GM19452 (cell line): ENCODE results near the gene COX6A2.
"Not testable (repeated sequence)": the region's sequence is repeated elsewhere in the genome, so short reads cannot be mapped to it uniquely, and the experiment has no call there.

Source experiments
- ATAC-seq: cut with Tn5 transposase; IDR thresholded peaks from one replicate; pipeline ENCODE4 v1.9.1; 2021; ENCODE audit not compliant: unreplicated experiment

Gene COX6A2

DNA sequence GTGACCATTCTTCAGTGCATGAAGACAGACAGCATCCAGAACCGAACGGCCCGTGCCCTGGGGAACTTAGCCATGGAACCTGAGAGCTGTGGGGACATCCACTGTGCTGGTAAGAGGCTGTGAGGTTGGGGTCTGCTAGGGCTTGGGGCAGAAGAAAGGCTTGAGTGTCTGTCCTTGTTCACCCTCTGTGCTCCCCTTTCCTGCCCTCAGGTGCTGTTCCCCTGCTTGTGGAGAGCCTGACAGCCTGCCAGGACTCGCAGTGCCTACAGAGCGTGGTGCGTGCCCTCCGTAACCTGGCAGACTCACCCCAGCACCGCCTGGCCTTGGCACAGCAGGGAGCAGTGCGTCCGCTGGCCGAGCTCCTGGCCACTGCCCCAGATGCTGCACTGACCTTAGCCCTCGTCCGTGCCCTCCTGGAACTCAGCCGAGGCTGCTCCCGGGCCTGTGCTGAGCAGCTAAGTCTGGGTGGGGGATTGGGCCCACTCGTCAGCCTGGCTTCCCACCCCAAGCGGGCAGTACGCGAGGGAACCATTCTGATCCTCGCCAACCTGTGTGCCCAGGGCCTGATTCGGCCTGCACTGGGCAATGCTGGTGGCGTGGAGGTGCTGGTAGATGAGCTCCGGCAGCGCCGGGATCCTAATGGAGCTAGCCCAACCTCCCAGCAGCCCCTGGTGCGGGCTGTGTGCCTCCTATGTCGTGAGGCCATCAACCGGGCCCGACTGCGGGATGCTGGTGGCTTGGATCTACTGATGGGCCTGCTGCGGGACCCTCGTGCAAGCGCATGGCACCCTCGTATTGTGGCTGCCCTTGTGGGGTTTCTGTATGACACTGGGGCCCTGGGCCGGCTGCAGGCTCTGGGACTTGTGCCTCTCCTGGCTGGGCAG is 34.0 kb upstream of the COX6A2 start:
- no peak for ATAC-seq

DNA sequence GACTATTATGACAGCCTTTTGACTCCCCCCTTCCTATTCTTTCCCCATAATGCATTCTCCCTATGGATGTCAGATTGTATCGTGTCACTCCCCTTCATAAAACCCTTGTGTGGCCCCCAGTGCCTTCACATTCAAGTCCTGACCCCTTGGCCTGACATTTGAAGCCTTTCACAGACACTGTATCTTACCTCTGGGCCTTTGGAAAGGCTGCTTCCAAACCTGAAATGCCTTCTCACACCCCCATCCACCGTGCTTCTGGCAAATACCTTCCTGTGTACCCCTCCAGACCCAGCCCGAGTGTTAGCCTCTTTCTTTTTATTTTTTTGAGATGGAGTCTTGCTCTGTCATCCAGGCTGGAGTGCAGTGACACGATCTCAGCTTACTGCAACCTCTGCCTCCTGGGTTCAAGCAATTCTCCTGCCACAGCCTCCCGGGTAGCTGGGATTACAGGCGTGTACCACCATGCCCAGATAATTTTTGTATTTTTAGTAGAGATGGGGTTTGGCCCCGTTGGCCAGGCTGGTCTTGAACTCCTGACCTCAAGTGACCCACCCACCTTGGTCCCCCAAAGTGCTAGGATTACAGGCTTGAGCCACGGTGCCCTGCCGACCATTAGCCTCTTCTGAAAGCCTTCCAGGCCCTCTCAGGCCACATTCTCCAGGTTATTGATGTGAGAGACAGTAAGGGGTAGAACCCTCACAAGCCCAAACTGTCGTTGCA is 33.2 kb upstream of the COX6A2 start:
- no peak for ATAC-seq

DNA sequence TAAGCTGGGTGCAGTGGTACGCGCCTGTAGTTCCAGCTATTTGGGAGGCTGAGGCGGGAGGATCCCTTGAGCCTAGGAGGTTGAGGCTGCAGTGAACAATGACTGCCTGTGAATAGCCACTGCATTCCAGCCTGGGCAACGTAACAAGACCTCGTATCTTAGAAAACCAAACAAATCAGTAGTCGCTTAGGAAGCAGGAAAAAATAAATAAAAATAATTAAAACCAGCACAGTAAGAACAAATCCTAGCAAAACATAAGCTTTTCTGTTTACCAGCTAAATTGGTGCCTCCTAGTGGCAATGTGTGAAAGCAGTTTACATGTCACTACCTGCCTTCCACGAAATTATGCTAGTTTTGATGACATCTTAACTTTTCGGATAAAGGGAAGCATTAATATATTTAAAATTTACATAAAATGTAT is 32.4 kb upstream of the COX6A2 start:
- no peak for ATAC-seq

DNA sequence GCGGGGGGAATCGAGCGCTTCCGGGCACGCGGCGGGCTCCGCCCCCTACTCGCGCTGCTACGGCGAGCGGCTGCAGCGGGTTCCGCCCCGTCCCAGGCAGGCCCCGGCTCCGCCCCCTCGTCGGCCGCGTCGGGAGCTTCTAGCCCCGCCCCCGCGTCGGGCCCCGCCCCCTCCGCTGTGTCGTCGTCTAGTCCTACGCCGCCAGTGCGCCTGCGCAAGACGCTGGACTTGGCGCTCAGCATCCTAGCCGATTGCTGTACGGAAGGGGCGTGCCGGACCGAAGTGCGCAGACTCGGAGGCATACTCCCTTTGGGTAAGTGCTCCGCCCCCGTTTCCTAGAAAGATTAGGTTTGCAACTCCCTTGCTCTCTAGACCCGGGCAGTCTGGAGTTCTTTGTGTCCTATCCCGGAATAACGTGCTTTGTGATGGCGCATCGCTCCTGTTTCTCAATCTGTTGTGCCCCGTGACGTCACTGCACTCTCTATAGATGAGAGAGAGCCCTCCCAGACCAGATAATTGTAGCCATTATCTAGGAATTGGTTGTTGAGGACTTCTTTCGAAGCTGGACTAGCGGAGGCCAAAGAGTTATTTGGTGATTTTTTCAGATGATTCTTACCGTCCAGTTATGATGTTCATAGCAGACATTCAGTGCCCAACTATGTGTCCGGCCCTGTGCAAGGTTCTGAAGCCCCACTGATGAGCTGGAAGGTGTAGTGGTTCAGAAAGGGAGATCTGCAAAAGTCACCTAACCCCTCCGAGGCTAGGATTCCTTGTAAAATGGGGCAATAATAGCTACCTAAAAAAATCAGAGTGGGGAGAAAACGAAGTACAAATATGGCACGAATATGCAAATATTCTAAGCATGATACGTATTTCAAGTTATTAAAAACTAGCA is 31.8 kb upstream of the COX6A2 start:
- ATAC-seq = peak; percentile 70

DNA sequence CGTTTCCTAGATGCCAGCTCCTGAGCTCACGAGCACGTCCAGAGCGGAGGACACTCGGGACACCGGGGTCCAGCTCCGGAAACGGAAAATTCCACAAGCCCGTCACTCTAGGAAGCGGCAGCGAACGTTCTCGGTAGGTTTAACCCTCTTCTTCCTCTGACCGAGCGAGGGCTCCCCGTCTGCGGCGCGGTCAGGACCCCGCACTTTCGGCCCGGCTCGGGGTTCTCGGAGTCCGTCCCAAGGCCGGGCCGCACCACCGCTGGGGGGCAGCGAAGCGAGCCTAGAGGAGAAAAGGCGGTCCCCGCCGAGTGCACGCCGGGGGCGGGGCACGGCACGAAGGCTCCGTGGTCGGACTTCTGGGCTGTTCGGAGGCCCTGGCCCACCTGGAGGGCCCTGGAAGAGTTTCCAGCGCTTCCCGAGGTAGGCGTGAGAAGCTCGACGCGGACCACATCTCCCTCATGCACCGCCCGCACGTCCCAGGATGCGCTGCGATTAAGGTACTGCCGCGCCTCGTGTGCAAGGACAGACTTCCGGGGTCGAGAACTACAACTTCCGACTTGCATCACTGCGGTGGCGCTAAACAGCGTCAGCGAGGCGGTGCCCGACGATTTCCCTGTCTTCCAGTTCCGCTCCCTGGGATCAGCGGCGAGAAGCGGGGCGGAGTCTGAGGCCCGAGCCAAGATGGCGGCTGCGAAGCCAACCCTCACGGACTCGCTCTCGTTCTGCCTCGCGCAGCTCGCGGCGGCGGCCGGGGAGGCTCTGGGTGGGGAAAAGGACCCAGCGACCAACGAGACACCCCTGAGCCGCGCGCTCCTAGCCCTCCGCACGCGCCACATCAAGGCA is 30.9 kb upstream of the COX6A2 start, which contains the start of gene ARMC5:
Gene ARMC5 (plus strand): TSS at position 658 of the 843 bp plus-strand sequence. CDS start 24 bp downstream, at position 682.
- ATAC-seq = peak; percentile 71

GRCh38 chr16:31458073-31458843 is 30.1 kb upstream of the COX6A2 start:
- ATAC-seq = peak; percentile 12

- no peak for ATAC-seq
Observed at GRCh38 chr16:31456988-31457360, 28.8 kb upstream of the COX6A2 start.

GRCh38 chr16:31455601-31456314 is 27.6 kb upstream of the COX6A2 start:
- ATAC-seq = no peak

- no peak for ATAC-seq
Observed at GRCh38 chr16:31453255-31454204, 25.4 kb upstream of the COX6A2 start.

DNA sequence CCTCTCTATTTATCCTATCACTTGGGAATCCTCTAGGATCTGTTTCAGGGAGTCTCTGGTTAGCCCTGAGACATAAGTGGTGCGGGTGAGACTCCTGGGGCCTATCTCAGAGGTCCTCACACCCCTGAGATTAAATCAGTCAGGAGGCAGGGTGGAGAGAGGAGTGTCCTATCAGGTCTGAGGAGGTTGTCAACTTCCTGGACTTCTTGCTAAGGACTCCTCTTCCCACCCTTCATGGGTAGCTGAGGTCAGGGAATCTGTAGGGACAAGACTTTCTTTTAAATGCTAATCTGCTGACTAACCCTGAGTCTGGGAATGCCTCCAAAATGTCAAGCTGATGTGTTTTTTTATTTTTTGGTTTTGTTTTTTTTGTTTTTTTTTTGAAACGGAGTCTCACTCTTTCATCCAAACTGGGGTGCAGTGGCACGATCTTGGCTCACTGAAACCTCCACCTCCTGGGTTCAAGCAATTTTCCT is 24.5 kb upstream of the COX6A2 start:
- ATAC-seq = no peak

- ATAC-seq = no peak
Observed at GRCh38 chr16:31451681-31452351, 23.7 kb upstream of the COX6A2 start.

DNA sequence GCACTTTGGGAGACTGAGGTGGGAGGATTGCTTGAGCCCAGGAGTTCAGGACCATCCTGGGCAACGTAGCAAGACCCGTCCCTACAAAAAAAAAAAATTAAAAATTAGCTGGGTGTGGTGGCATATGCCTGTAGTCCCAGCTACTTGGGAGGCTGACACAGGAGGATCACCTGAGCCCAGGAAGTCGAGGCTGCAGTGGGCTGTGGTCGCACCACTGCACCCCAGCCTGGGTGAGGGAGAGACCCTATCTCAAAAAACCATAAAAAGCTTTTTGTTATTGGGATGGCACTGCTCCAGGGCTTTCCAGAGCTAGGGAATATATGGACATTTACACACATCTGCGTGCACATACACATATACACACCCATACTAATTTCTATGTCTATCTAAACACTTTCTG is 23.0 kb upstream of the COX6A2 start:
- no peak for ATAC-seq

GRCh38 chr16:31445931-31446330 is 17.8 kb upstream of the COX6A2 start:
- not testable (repeated sequence) for ATAC-seq

DNA sequence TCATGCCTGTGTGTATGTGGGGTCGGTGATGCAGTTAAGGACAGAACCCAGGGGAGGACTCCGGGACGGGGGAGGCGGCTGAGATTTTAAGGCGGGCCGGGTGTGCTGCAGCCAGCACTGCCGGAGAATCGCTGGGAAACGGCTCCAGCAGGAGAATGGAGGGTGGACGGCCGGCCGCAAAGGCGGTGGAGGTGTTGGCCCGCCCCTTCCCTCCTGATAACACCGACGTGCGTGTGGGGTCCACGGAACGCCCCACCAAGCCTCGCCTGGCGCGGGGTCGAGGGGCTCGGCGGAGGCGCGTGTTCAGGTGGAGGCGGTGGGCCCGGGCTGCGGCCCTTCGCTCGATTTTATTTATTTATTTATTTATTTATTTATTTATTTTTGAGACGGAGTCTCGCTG is 13.8 kb upstream of the COX6A2 start:
- no peak for ATAC-seq

GRCh38 chr16:31440516-31441184 is 12.5 kb upstream of the COX6A2 start:
- no peak for ATAC-seq

- no peak for ATAC-seq
Observed at GRCh38 chr16:31439519-31439918, 11.4 kb upstream of the COX6A2 start.
